Left lobe of liver (tissue), 2 donors: ENCODE results near the gene SND1. TPM values are rescaled to one million over a fixed set of nuclear protein-coding genes. Genes with fewer than 3 reads are reported as not detected.

ENCODE experiments used
- ATAC-seq: fragments of 200-7000 bp; cut with Tn5 transposase; one replicate; pipeline ENCODE4 v1.9.1; 2020; ENCODE audit warnings: mild to moderate bottlenecking, moderate library complexity
- DNase-seq: peaks from one replicate; pipeline ENCODE4 v3.0.0-alpha.2; 2020; ENCODE audit warnings: low spot score
- total RNA-seq: library from RNA; stranded (reverse); gene quantifications from one replicate; pipeline ENCODE4 v1.2.1, GENCODE V29; 2021
- donor health status: DM: no; HTN: no; CAD: no; lungs with moderate emphysema.
- donor health status: DM: no; HTN: yes; CAD: no.

Gene SND1
- total RNA-seq, 1 donor from 2014 or later: 152 TPM

DNA sequence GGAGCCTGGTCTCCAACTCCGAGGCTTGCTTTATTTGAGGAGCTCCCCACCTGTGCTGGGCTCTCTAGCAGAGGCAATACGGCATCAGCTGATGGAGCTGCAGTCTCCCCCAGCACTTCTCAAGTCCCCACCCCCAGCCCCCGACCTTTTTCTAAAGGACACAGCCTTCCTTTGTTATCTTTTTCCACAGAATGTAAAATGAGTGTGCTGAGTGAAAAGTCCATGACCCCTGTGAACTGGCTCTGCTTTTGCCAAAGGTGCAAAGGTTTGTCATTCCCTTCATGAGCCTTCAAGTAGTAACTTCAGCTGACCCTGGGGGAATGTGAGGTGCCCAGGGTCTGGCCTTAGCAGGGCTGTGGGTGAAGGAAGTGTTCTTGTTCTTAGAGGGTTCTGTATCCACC, 353.8 kb downstream of the SND1 start:
- peak; percentile 75 for ATAC-seq
- DNase-seq: peak; percentile 76

DNA sequence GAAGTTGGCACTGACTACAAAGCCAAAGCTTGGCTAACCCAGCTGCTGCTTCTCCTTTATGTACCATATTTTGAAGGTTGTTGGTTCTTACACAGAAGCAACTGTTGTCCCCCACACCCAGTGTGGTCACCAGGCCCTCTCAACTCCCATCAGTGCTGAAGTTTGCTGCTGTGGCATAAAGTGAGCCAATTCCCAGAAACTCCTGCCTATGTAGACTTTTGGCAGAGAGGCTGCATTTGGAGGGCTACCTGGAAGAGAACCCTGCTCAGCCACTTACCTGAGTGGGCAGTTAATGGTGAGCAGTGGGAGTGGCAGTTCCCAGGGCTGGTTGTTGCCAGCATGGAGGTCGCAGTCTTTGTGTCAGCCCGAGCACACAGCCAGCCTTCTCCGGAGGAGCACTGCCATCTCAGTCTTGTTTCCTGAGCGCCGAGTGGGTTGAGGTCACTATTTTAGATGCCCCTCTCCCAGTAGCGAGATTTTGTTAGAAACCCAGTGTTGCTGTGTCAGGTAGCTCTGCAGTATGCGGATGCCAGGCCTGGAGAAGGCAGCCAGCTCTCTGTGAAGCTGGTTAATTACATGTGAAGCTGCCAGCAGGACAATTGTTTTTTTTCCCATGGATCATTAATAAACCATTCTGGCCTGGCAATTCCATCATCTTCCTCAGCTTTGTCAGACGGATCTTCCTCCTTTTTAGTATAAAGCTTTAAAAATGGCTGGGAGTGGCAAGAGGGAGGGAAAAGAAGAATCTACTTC, 354.7 kb downstream of the SND1 start:
- ATAC-seq (no peak), DNase-seq (no peak)

DNA sequence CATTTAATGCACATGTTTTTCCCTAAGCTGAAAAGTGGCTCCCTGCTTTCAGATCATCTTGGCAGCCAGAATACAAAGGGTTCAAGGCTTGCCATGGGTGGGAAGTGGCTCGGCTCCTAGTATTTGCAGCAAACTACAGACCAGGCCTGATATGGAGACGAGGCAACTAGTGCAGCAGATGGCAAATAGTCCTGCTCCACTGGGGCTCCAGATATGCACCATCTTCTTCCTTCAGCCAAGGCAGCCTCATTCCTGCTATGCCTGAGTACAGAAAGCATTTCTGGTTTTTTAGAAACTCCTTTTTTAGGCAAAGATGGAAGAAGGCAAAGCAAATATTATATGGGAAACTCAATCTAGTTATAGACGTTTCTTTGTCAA, 355.3 kb downstream of the SND1 start:
- ATAC-seq: no peak

DNA sequence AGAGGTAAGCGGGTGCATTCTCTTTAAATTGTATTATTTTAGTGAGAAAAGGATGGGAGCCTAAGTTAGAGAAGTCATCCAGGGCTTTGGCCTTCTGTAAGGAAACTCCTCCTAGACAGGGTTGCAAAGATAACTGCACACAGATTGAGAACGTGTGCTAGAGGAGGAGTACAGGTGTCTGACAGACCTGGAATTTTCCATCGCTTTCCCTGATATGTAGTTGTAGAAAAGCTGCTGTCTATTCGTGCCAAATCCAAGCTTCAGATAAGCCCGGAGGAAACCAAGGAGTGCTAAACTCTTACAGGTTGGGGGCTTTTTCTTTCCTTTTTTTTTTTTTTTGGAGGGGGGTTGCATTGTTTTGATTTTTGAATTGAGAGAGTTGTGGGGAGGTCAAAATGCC, 356.1 kb downstream of the SND1 start:
- DNase-seq: no peak
- no peak for ATAC-seq

More for the DNA sequence above, 355.3 kb downstream of the SND1 start:
- no peak for DNase-seq

DNA sequence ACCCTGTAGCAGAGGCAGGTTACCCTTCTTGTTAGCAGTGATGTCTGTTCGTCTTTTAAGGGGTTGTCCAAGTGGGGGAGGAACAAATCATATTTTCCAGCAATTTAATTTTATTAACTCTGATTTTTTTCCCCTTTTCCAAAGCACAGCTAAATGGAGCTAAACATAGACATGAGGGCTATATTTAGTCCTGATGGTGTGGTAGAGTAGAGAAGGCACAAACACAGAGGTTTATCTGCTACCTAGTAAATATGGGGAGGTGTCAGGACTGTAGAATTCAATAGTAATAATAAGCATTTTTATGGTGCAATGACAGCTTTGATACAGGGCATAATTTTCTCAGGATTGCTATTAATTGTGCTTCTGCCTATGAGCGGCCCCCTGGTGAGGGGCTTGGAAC, 356.8 kb downstream of the SND1 start:
- no peak for DNase-seq
- ATAC-seq: no peak

- ATAC-seq: no peak
- no peak for DNase-seq
Measured at GRCh38 chr7:128010391-128011127, 358.6 kb downstream of the SND1 start.

DNA sequence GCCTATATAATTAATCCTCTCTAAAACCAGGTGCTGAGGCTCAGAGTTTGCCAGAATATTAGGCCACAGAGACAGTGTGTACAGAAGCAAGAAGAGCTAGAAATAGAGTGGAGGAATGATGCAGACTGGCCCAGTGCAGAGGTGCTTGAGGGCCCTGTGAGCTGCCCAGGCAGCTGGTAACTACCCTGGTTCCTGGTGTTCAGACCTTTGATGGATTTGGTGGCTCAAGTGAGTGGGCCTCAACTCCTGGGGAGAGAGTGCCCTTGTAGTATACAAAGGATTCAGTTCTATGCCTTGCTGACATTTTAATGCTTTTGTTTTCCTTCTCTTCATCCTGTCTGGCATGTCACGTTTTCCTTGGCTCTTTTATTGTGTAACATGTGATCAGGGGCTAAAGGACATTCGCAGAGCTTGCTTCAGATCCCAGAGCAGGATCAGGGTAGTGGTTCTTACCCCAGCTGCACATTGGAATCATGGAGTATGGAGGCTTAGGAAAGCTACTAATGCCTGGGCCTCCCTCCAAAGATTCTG, 359.2 kb downstream of the SND1 start:
- DNase-seq (no peak), ATAC-seq (peak; percentile 72)

- DNase-seq: no peak
- ATAC-seq: no peak
Measured at GRCh38 chr7:128014811-128015210, 362.8 kb downstream of the SND1 start.

DNA sequence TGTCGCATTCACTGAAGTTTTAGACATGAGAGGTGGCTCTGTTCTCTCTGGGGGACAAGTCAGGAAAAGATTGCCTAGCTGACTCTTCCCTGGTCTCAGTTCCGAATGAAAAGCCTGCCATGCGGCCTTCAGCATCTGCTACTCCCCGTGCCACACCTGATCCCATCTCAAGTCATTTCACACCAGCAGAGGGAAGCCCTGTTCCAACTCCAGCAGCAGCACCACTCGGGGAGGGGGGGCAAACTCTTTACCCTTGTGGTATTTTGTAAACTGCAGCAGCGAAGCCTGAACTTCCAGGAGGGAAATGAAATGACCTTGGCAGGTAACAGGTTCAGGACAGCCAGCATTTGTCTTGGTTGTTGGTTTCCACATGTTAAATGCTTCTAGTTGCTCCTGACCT, 365.5 kb downstream of the SND1 start:
- no peak for DNase-seq
- ATAC-seq: peak; percentile 36

GRCh38 chr7:128017862-128018845, 366.2 kb downstream of the SND1 start:
- ATAC-seq: peak; percentile 81
- no peak for DNase-seq

GRCh38 chr7:128019288-128019687, 367.3 kb downstream of the SND1 start:
- DNase-seq (no peak), ATAC-seq (no peak)

DNA sequence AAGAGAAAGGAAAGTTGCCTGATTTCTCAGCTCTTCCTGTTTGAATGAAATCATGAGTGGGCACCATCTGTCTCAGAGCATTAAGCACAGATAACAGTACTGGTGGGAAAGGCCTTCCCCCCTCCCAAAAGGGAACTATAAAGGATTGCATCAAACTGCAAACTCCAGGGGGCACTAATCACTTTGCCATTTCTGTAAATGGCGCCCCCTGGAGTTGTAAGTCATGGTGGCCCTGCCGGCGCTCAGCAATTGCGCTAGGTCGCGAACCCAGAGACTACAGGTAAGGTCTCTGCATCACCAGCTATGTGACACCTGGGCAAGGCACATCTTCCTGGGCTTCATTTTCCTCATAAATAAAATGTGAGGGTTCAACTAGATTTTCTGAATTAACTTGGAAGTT, 368.2 kb downstream of the SND1 start:
- ATAC-seq: no peak

DNA sequence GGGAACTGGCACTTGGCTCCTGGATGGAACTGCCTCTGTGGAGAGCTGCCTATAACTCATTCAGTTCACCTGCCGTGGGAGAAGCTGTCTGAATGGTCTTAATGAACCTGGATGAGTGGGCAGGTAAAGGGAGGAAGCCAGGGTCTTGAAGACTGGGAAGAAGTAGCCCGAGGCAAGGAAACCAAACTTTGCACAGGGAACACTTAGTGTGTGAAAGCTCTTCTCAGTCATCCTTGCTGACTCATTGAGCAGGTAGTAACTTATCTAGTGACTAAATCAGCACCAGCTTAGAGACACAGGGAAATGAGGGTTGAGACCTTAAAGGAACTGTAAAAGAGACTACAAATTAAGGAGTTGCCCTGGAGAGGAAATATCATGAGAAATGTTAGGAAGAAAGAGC, 369.4 kb downstream of the SND1 start:
- ATAC-seq: no peak

More for the DNA sequence above, 368.2 kb downstream of the SND1 start:
- no peak for DNase-seq

DNA sequence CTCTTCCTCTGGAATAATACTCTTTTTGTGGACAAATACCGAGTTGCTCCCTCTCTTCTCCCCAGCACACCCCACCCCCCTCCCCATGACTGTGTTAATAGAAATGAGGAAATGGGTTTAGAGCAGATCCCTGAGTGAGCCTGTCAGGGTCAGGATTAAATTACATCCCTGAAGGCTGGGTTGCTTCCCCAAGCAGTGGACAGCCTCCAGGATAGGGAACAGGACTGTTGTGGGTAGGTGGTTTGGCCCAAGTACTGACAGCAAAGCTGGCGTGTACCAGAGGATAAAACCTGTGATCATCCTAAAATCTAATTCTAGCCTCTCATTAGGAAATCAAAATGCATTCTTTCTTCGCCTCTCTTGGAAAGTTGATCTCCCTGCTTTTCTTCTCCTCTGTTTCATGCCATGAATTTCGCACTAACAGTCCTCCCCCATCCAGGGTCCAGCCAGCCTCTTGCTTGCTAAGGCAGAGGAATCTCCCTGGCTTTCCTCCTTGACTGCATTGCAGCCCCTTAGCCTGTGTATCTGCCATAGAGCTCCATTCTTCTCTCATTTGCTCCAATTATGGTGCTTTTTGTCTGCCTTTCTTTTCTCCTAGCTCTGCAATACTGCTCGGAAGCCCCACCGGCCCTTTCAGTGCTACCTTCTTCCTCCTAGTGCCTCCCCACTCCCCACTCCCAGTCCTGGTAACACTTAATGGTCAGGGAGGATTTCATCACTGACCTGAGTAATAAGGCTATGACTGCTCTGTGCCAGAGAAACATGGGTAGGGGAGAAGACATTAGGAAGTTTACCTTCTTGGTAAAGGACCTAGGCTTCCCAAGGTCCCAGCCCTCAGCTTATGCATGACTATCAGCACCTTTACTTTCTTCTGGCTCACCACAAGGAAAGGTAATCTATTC, 370.9 kb downstream of the SND1 start:
- ATAC-seq (no peak), DNase-seq (no peak)

More for the DNA sequence above, 369.4 kb downstream of the SND1 start:
- DNase-seq: no peak

GRCh38 chr7:128024151-128024550, 372.2 kb downstream of the SND1 start:
- DNase-seq (no peak), ATAC-seq (no peak)

- no peak for DNase-seq
Measured at GRCh38 chr7:128025380-128025779, 373.4 kb downstream of the SND1 start.

GRCh38 chr7:128025819-128026218, 373.8 kb downstream of the SND1 start:
- ATAC-seq (no peak), DNase-seq (no peak)

More at GRCh38 chr7:128025380-128025779, 373.4 kb downstream of the SND1 start:
- no peak for ATAC-seq

DNA sequence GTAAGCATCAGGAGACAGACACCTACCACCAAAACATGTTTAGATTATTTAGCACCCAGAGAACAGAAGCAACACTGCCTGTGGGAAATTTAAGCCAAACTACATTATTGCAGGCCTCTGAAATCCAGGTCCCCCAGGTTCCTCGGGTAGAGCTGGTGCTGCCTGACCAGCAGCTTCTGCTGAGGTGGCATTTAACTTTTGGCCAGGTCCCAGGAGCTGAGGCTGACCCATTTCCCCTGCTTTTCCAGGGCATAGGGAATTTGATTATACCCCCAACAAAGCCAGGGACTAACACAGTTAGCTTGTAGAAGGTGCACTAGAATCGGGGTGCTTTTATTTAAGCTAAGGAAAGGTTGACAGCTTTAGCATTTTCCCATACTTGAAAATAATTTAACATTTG, 374.6 kb downstream of the SND1 start:
- peak; percentile 66 for ATAC-seq
- DNase-seq: no peak

- no peak for ATAC-seq
- no peak for DNase-seq
Measured at GRCh38 chr7:128027485-128027980, 375.5 kb downstream of the SND1 start.
